ENCODE results near the gene CLDN8.

GRCh38 chr21:30249936-30250335 lies 34.0 kb upstream of the CLDN8 start:
- TF ChIP-seq TAF1 (IDR thresholded peaks at IDR 0.05; ENCODE audit: control insufficient read depth, extremely low read depth, insufficient read depth, low read length, severe bottlenecking), result no peak
- TF ChIP-seq ZBTB7A (IDR thresholded peaks at IDR 0.05; ENCODE audit: borderline replicate concordance, control insufficient read depth, low read depth, low read length), result no peak
- no peak for TF ChIP-seq STAG1 (CRISPR knock-in tag; IDR thresholded peaks at IDR 0.05; ENCODE audit: borderline replicate concordance)
- TF ChIP-seq CTCF (IDR thresholded peaks at IDR 0.05 in 2 of 3, conservative IDR thresholded peaks at IDR 0.05 in 1 of 3; ENCODE audit: insufficient read depth in 2 of 3, low read depth in 1 of 3, low read length in 3 of 3), result no peak
- no peak for TF ChIP-seq E2F5 (CRISPR knock-in tag; IDR thresholded peaks at IDR 0.05)
- TF ChIP-seq ZNF764 (CRISPR knock-in tag; IDR thresholded peaks at IDR 0.05; ENCODE audit: low read depth), result no peak
- TF ChIP-seq PTRF (tag; IDR thresholded peaks at IDR 0.05), result no peak
